Measurements from ENCODE around the gene PAAF1.

Gene PAAF1

DNA sequence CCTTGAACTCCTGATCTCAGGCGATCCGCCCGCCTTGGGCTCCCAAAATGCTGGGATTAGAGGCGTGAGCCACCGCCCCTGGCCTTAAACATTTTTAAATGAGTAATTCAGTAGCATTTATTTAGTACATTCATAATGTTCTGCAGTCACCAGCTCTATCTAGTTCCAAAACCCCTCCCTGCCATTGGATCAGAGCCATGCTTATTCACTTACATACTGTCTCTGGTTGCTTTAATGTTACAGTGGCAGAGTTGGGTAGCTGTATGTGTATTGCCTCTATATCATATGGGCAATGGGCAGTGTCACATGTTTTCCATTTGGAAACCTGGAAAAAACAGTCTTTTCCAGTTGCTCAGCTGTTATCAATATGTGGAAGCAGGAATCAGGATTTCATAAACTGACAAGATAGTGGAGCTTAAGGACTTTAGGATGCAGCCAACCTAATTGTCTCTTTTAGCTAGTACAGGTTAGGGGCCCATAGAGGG, 10.7 kb upstream of the PAAF1 start:
- Histone ChIP-seq H2AFZ (ENCODE audit: insufficient read depth, low read length, poor library complexity) (no peak overlapping the region), H3K79me1 (ENCODE audit: low read length) (no peaks in the 10 kb centered on the region), H3K27ac (ENCODE audit: low read depth, low read length) (no peak overlapping the region), H3K4me2 (ENCODE audit: low read length) (no peak overlapping the region), H2AK5ac (ENCODE audit: low read length) (no peak overlapping the region), H3K4me1 (ENCODE audit: control insufficient read depth in 1 of 2, insufficient read depth in 2 of 2, low read length in 2 of 2) (peaks cover 0 to 3% of the 10 kb centered on the region in 2 experiments), H3K9ac (ENCODE audit: low read length) (no peak overlapping the region), H3K14ac (ENCODE audit: low read length) (no peak overlapping the region), H3K18ac (ENCODE audit: low read length) (no peak overlapping the region), H4K12ac (ENCODE audit: low read depth, low read length) (no peak overlapping the region), H2BK12ac (ENCODE audit: low read length) (no peak overlapping the region), H3K4me3 (ENCODE audit: low read depth, low read length) (no peak overlapping the region), H3K79me2 (ENCODE audit: control insufficient read depth, insufficient read depth, low read length, poor library complexity) (no peaks in the 10 kb centered on the region), H4K8ac (ENCODE audit: low read depth, low read length) (no peak overlapping the region), H4K91ac (ENCODE audit: low read depth, low read length) (no peak overlapping the region), H3K9me3 (ENCODE audit: insufficient read depth, low read depth, low read length) (no peaks in the 10 kb centered on the region), H2BK5ac (ENCODE audit: low read depth, low read length, poor library complexity) (no peak overlapping the region), H3K27me3 (ENCODE audit: insufficient read depth, low read length) (no peaks in the 10 kb centered on the region), H3K36me3 (ENCODE audit: control insufficient read depth in 1 of 2, insufficient read depth in 2 of 2, low read length in 2 of 2) (peaks cover 3 to 7% of the 10 kb centered on the region in 2 experiments), H3K4ac (ENCODE audit: low read depth, low read length) (no peak overlapping the region), H3K23ac (ENCODE audit: low read length) (no peak overlapping the region), H2BK120ac (ENCODE audit: insufficient read depth, low read length, poor library complexity) (no peak overlapping the region)
- no CpG with 5 or more reads among the region's 5 CpGs for WGBS (ENCODE audit: extremely low coverage, insufficient coverage, insufficient read length)
- DNase-seq, result no peak

DNA sequence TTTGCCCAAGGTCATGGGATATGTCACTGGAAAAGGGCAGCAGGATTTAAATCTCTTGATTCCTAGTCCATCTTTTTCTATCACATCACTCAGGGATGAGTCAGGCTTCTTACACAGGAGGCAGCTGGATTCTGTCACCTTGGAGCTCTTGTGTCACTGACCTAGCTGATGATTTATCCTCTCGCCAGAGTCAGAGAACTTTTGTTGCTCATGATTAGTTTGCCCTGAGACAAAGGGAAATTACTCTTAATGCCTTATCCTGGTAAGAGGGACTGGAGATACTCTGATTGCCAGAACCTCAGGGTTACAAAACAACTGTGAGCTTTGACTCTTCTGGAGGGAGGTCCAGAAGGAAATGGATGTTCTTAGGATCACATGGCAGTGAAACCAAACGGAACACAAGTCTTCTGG, 10.2 kb upstream of the PAAF1 start:
- Histone ChIP-seq H3K14ac (ENCODE audit: low read length) (no peak overlapping the region), H4K91ac (ENCODE audit: low read depth, low read length) (no peak overlapping the region), H4K8ac (ENCODE audit: low read depth, low read length) (no peak overlapping the region), H3K79me2 (ENCODE audit: control insufficient read depth, insufficient read depth, low read length, poor library complexity) (no peaks in the 10 kb centered on the region), H3K23ac (ENCODE audit: low read length) (no peak overlapping the region), H3K36me3 (ENCODE audit: control insufficient read depth in 1 of 2, insufficient read depth in 2 of 2, low read length in 2 of 2) (peaks cover 2 to 10% of the 10 kb centered on the region in 2 experiments), H4K12ac (ENCODE audit: low read depth, low read length) (no peak overlapping the region), H3K4me1 (ENCODE audit: control insufficient read depth in 1 of 2, insufficient read depth in 2 of 2, low read length in 2 of 2) (peaks cover 0 to 3% of the 10 kb centered on the region in 2 experiments), H3K4me2 (ENCODE audit: low read length) (no peak overlapping the region), H3K27me3 (ENCODE audit: insufficient read depth, low read length) (no peaks in the 10 kb centered on the region), H3K9me3 (ENCODE audit: insufficient read depth, low read depth, low read length) (no peaks in the 10 kb centered on the region), H2BK120ac (ENCODE audit: insufficient read depth, low read length, poor library complexity) (no peak overlapping the region), H3K79me1 (ENCODE audit: low read length) (no peaks in the 10 kb centered on the region), H3K18ac (ENCODE audit: low read length) (no peak overlapping the region), H2BK12ac (ENCODE audit: low read length) (no peak overlapping the region), H3K4me3 (ENCODE audit: low read depth, low read length) (no peak overlapping the region), H2AK5ac (ENCODE audit: low read length) (no peak overlapping the region), H3K27ac (ENCODE audit: low read depth, low read length) (no peak overlapping the region), H2BK5ac (ENCODE audit: low read depth, low read length, poor library complexity) (no peak overlapping the region), H3K4ac (ENCODE audit: low read depth, low read length) (no peak overlapping the region), H2AFZ (ENCODE audit: insufficient read depth, low read length, poor library complexity) (no peak overlapping the region), H3K9ac (ENCODE audit: low read length) (no peak overlapping the region)
- no CpG with 5 or more reads among the region's 2 CpGs for WGBS (ENCODE audit: extremely low coverage, insufficient coverage, insufficient read length)
- peak; percentile 27 to 55 for DNase-seq

DNA sequence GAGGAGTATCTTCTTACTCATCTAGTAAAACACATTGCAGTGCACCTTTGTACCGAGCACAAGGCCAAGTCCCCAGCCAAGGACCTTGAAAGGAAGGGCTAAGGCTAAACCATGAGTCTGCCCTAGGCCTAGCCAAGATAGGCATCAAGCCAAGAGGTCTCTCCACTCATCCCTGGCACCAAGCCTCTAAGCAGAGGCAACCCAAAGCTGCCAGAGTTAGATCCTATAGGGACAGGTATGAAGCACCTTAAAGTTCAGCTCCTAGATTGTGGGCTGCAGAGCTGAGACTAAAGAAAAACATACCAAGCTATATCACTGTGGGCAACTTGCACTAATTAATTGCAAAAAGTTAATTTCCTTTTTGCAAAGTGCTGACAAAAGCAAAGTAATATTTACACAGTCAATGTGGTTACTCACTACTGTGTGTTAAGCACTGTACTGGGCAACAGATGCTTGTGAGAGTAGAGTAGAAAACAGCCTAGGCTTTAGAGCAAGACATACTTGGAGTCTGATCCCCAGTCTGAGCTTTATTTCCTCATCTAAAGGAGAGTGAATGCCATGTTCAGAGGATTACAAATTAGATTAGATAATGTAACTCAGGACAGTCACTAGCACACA, 7.4 kb upstream of the PAAF1 start:
- no peak overlapping the region for H3K4me2 ChIP-seq (ENCODE audit: low read length)
- H2AFZ ChIP-seq (ENCODE audit: insufficient read depth, low read length, poor library complexity), result no peak overlapping the region
- no peak overlapping the region for H2BK5ac ChIP-seq (ENCODE audit: low read depth, low read length, poor library complexity)
- peaks cover 12 to 15% of the 10 kb centered on the region in 2 experiments for H3K36me3 ChIP-seq (ENCODE audit: control insufficient read depth in 1 of 2, insufficient read depth in 2 of 2, low read length in 2 of 2)
- no peak overlapping the region for H3K4me3 ChIP-seq (ENCODE audit: low read depth, low read length)
- H3K9ac ChIP-seq (ENCODE audit: low read length), result no peak overlapping the region
- no peak overlapping the region for H2AK5ac ChIP-seq (ENCODE audit: low read length)
- no peak for DNase-seq
- no CpG with 5 or more reads among the region's 1 CpG for WGBS (ENCODE audit: extremely low coverage, insufficient coverage, insufficient read length)
- no peak overlapping the region for H3K4ac ChIP-seq (ENCODE audit: low read depth, low read length)
- no peak overlapping the region for H3K18ac ChIP-seq (ENCODE audit: low read length)
- H3K27ac ChIP-seq (ENCODE audit: low read depth, low read length), result no peak overlapping the region
- no peaks in the 10 kb centered on the region for H3K79me2 ChIP-seq (ENCODE audit: control insufficient read depth, insufficient read depth, low read length, poor library complexity)
- no peaks in the 10 kb centered on the region for H3K27me3 ChIP-seq (ENCODE audit: insufficient read depth, low read length)
- no peak overlapping the region for H3K14ac ChIP-seq (ENCODE audit: low read length)
- no peak overlapping the region for H4K8ac ChIP-seq (ENCODE audit: low read depth, low read length)
- H4K12ac ChIP-seq (ENCODE audit: low read depth, low read length), result no peak overlapping the region
- H4K91ac ChIP-seq (ENCODE audit: low read depth, low read length), result no peak overlapping the region
- H3K79me1 ChIP-seq (ENCODE audit: low read length), result no peaks in the 10 kb centered on the region
- H3K23ac ChIP-seq (ENCODE audit: low read length), result no peak overlapping the region
- no peak overlapping the region for H2BK120ac ChIP-seq (ENCODE audit: insufficient read depth, low read length, poor library complexity)
- H3K9me3 ChIP-seq (ENCODE audit: insufficient read depth, low read depth, low read length), result no peaks in the 10 kb centered on the region
- no peak overlapping the region for H2BK12ac ChIP-seq (ENCODE audit: low read length)
- H3K4me1 ChIP-seq (ENCODE audit: control insufficient read depth in 1 of 2, insufficient read depth in 2 of 2, low read length in 2 of 2), result peaks cover 0 to 3% of the 10 kb centered on the region in 2 experiments

DNA sequence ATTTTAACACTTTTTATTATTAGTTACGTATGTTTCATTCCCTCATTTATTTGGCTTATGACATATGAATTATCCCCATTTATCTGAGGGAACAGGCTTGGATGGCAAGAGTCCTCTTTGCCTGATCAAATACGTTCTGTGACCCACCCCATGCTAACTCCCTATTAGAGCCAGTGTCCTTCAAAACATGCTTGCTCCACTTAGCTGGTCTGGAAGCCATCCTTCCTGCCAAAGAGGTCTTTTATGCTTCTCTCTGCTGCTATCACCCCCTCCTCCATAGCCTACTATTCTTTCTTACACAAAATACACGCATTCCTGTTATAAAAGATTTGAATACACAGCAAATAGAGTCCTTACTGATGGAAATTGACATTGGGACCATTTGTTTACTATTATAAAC, 6.5 kb upstream of the PAAF1 start:
- Histone ChIP-seq H3K23ac (ENCODE audit: low read length) (no peak overlapping the region), H3K27me3 (ENCODE audit: insufficient read depth, low read length) (no peaks in the 10 kb centered on the region), H3K79me2 (ENCODE audit: control insufficient read depth, insufficient read depth, low read length, poor library complexity) (no peaks in the 10 kb centered on the region), H3K9me3 (ENCODE audit: insufficient read depth, low read depth, low read length) (no peaks in the 10 kb centered on the region), H2BK5ac (ENCODE audit: low read depth, low read length, poor library complexity) (no peak overlapping the region), H3K4me2 (ENCODE audit: low read length) (no peak overlapping the region), H2BK12ac (ENCODE audit: low read length) (no peak overlapping the region), H4K12ac (ENCODE audit: low read depth, low read length) (no peak overlapping the region), H3K36me3 (ENCODE audit: control insufficient read depth in 1 of 2, insufficient read depth in 2 of 2, low read length in 2 of 2) (peaks cover 15% of the 10 kb centered on the region in 2 experiments), H3K27ac (ENCODE audit: low read depth, low read length) (no peak overlapping the region), H3K9ac (ENCODE audit: low read length) (no peak overlapping the region), H2AFZ (ENCODE audit: insufficient read depth, low read length, poor library complexity) (no peak overlapping the region), H3K14ac (ENCODE audit: low read length) (no peak overlapping the region), H4K8ac (ENCODE audit: low read depth, low read length) (no peak overlapping the region), H3K4me1 (ENCODE audit: control insufficient read depth in 1 of 2, insufficient read depth in 2 of 2, low read length in 2 of 2) (peaks cover 0 to 3% of the 10 kb centered on the region in 2 experiments), H2AK5ac (ENCODE audit: low read length) (no peak overlapping the region), H3K18ac (ENCODE audit: low read length) (no peak overlapping the region), H3K4ac (ENCODE audit: low read depth, low read length) (no peak overlapping the region), H3K4me3 (ENCODE audit: low read depth, low read length) (no peak overlapping the region), H4K91ac (ENCODE audit: low read depth, low read length) (no peak overlapping the region), H3K79me1 (ENCODE audit: low read length) (no peaks in the 10 kb centered on the region), H2BK120ac (ENCODE audit: insufficient read depth, low read length, poor library complexity) (no peak overlapping the region)
- DNase-seq, result no peak
- 100% methylated on average over 1 of the region's 3 CpGs for WGBS (ENCODE audit: extremely low coverage, insufficient coverage, insufficient read length)
